ACC112 (cell line): ENCODE results near the gene NXT1.
"Not testable (repeated sequence)": the region's sequence is repeated elsewhere in the genome, so short reads cannot be mapped to it uniquely, and the experiment has no call there.

Experiments
- H2AFZ ChIP-seq: fragments of 200-600 bp; sonication (generic); one replicate; pipeline ENCODE4 v1.6.0; 2017; ENCODE audit warnings: antibody characterized with exemption, low read length; ENCODE audit not compliant: unreplicated experiment
- H3K27ac ChIP-seq: fragments of 200-600 bp; sonication (generic); 2 replicates; pipeline ENCODE4 v1.5.1; 2014; ENCODE audit warnings: low read depth, mild to moderate bottlenecking, antibody characterized with exemption, low read length, moderate library complexity
- H3K27me3 ChIP-seq: fragments of 200-600 bp; sonication (generic); 2 replicates; pipeline ENCODE4 v1.6.1; 2014; ENCODE audit warnings: mild to moderate bottlenecking, antibody characterized with exemption, low read length, moderate library complexity, mixed read lengths; ENCODE audit not compliant: insufficient read depth
- H3K36me3 ChIP-seq: fragments of 200-600 bp; sonication (generic); 2 replicates; pipeline ENCODE4 v1.6.1; 2016; ENCODE audit warnings: mild to moderate bottlenecking, antibody characterized with exemption, low read length, moderate library complexity, mixed read lengths; ENCODE audit not compliant: insufficient read depth
- H3K4me1 ChIP-seq: fragments of 200-600 bp; sonication (generic); one replicate; pipeline ENCODE4 v1.6.1; 2016; ENCODE audit warnings: low read length, mixed read lengths; ENCODE audit not compliant: insufficient read depth, unreplicated experiment, control insufficient read depth
- H3K4me3 ChIP-seq: fragments of 200-600 bp; sonication (generic); 2 replicates; pipeline ENCODE4 v1.5.1; 2014; ENCODE audit warnings: mild to moderate bottlenecking, low read depth, low read length
- H3K79me2 ChIP-seq: fragments of 200-600 bp; sonication (generic); one replicate; pipeline ENCODE4 v1.6.0; 2016; ENCODE audit warnings: low read length; ENCODE audit not compliant: control insufficient read depth, unreplicated experiment, insufficient read depth

Gene NXT1

DNA sequence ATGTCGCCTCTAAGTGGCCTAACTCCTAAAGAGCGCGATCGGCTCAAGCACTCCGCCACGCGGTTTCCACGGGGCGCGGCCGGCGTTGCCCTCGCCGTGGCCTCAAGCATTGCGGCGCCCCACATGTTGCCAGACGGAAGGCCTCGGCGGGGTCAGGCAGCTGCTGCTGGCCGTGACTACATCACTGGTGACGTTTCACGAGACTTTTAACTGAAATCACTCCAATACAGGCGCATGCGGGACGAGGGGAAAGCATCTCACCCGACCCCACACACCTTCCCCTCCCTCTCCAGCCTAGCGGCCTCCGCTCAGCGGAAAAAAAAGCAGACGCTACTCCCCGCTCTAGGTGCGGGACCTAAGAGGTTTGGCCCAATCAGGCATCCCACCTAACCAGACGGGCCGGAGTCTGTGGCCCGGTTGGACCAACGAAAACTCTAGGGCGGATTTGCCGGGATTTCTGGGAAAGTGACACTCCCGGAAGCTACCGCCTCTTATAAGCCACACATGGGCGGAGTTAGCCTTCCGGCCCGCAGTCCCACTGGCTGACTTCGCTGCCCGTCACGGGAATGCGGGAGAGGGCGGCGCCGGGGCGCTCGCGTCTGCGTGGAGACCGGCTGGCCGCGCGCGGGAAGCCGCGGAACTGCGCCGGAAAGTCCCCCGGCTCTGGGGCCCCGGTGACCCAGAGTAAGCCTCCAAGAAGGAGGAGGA is at the start of gene NXT1:
TSS of gene NXT1 (plus strand) at position 596 of the 708 bp plus-strand sequence. CDS start 3,251 bp downstream, outside the sequence.
- peak within 1 kb of the TSS; percentile 92 for H3K4me3 ChIP-seq
- H3K27ac ChIP-seq = peak within 1 kb of the TSS; percentile 98
- H3K4me1 ChIP-seq = peaks cover 11% of the 10 kb centered on the region
- H3K36me3 ChIP-seq = no peaks in the 10 kb centered on the region
- H2AFZ ChIP-seq = peak within 1 kb of the TSS; percentile 78
- peaks cover 38% of the 10 kb centered on the region for H3K79me2 ChIP-seq
- no peaks in the 10 kb centered on the region for H3K27me3 ChIP-seq

DNA sequence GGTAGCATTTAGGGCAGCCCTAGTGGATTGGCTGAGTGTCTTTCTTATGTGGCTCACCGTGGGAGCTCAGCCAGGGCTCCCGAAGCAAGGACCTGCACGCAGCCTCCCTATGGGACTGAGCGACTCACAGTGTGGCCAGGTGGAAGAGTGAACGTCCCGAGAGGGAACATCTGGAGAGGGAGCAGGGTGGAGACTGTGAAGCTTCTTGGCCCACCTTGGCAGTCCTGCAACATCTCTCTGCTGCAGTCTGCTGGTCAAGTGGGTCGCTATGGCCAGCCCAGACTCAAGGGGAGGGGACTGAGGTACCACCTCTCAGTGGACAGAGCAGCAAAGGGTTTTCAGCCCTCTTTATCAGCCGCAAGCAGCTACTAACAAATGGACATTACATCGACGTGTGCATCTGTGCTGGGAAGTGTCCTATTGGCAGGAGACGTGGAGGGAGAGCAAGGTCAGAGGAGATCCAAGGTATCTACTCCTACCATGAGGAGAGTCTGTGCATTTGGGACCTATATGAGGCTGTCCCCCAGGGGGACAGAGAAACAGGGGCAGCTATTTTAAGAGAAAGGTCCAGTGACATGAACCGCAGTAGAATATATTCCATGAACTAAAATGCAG is 49.0 kb upstream of the NXT1 start:
- H3K79me2 ChIP-seq = no peaks in the 10 kb centered on the region
- no peak overlapping the region for H2AFZ ChIP-seq

DNA sequence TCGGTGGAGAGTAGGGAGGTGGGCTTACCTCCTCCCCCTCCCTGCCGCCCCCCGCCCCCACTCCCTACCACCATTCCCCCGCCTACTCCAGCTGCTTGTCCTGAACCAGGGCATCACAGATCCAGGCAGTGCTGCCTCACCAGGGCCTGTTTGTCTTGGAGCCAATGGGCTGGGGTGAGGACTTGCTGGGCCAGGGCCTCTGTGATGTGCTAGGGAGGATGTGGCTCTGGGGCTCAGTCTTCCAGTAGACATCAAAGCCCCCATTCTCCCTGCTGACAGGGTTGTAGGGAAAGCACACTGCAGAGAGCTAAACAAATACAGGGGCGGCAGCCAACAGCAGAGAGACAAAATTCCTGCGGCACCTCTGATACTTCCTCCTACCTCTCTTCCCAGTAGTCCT is 48.2 kb upstream of the NXT1 start:
- no peak overlapping the region for H3K27ac ChIP-seq
- H3K79me2 ChIP-seq = no peaks in the 10 kb centered on the region
- H3K4me3 ChIP-seq = no peak overlapping the region
- H3K36me3 ChIP-seq = no peaks in the 10 kb centered on the region
- H3K4me1 ChIP-seq = no peaks in the 10 kb centered on the region
- peaks cover 19% of the 10 kb centered on the region for H3K27me3 ChIP-seq
- no peak overlapping the region for H2AFZ ChIP-seq

More for the DNA sequence above, 49.0 kb upstream of the NXT1 start:
- H3K27ac ChIP-seq = no peak overlapping the region
- no peak overlapping the region for H3K4me3 ChIP-seq
- no peaks in the 10 kb centered on the region for H3K36me3 ChIP-seq
- H3K27me3 ChIP-seq = peaks cover 24% of the 10 kb centered on the region
- H3K4me1 ChIP-seq = no peaks in the 10 kb centered on the region

DNA sequence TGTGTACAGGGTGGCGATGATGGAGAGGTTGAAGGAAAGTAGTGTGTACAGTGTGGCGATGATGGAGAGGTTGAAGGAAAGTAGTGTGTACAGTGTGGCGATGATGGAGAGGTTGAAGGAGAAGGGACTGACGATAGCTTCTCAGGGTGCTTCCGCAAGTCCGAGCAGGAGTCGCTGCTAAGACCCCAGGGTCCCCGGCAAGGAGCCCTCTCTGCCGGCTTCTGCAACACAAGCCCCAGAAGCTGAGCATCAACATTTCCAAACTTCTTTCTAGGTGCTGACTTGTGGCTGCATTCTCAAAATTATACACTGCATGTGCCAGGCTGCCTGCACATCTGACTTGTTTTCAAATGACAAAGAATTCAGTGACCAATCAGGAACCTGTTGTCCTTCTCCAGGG is 47.8 kb upstream of the NXT1 start:
- H3K4me1 ChIP-seq = no peaks in the 10 kb centered on the region

DNA sequence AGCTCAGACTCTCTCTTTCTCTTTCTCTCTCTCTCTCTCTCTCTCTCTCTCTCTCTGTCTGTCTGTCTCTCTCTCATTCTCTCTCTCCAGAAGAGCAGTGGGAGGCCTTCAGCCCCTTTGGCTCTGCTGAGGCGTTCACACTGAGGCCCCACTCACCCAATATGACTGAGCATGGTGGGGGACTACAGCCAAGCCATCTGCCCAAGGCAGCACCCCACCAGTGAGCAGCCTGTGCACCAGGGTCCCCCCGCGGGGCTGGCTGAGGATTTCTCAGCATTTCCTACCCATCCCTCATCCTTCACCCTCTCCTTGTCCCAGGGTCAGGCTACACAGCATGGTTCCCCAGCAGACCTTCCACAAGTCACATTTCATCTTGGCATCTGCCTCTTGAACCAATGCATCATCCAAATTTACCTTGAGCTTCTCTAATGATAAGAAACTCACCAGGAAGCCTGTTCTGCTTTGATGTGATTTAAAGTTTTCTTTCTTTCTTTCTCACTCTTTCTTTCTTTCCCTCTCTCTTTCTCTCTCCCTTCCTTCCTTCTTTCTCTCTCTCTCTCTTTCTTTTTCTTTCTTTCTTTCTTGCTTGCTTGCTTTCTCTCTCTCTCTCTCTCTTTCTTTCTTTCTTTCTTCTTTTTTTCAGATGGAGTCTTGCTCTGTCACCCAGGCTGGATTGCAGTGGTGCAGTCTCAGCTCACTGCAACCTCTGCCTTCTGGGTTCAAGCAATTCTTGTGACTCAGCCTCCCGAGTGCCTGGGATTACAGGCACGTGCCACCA is 47.1 kb upstream of the NXT1 start:
- Histone ChIP-seq H3K4me1 (no peaks in the 10 kb centered on the region), H3K27ac (no peak overlapping the region), H2AFZ (no peak overlapping the region), H3K4me3 (no peak overlapping the region), H3K79me2 (no peaks in the 10 kb centered on the region), H3K36me3 (no peaks in the 10 kb centered on the region), H3K27me3 (peaks cover 9% of the 10 kb centered on the region; the same call in 1 of the 2 replicates)

More for the DNA sequence above, 47.8 kb upstream of the NXT1 start:
- Histone ChIP-seq H3K79me2 (no peaks in the 10 kb centered on the region), H3K27me3 (peaks cover 16% of the 10 kb centered on the region), H2AFZ (no peak overlapping the region), H3K27ac (no peak overlapping the region), H3K36me3 (no peaks in the 10 kb centered on the region), H3K4me3 (no peak overlapping the region)

DNA sequence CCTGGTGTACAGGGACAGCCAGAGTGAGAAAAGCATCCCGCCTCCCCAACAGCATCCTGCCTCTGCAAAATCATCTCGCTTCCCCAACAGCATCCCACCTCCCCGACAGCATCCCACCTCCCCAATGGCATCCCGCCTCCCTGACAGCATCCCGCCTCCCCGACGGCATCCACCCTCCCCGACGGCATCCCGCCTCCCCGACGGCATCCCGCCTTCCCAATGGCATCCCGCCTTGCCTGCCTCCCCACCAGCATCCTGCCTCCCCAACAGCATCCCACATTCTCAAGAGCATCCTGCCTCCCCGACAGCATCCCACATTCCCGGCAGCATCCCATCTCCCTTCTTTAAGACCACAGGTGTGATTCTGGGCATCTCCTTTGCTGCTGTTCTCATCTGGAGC is 46.0 kb upstream of the NXT1 start:
- H3K4me3 ChIP-seq = no peak overlapping the region
- H3K27me3 ChIP-seq = peaks cover 8% of the 10 kb centered on the region; the same call in 1 of the 2 replicates

DNA sequence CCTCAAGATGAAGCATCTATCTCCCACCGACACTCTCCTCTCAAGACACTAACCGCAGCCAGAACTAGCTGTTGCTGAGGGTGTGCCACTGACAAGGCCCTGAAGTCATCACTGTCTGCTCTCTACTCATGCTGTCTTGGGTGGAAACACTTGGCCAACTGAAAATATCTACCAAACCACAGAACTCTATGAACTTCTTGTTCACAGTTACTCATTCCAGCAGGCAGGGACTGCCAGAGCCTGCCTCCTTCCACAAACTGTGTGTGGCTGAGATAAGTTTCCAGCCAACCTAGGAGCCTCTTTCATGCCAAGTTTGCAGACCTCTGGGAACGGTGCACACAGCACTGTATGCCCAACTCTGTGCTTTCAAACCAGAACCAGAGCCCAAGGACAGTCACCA is 45.5 kb upstream of the NXT1 start:
- Histone ChIP-seq H2AFZ (no peak overlapping the region), H3K4me1 (no peaks in the 10 kb centered on the region), H3K36me3 (no peaks in the 10 kb centered on the region), H3K4me3 (no peak overlapping the region), H3K27me3 (peaks cover 8% of the 10 kb centered on the region; the same call in 1 of the 2 replicates), H3K27ac (no peak overlapping the region), H3K79me2 (no peaks in the 10 kb centered on the region)

More for the DNA sequence above, 46.0 kb upstream of the NXT1 start:
- Histone ChIP-seq H3K4me1 (no peaks in the 10 kb centered on the region), H3K79me2 (no peaks in the 10 kb centered on the region), H3K36me3 (no peaks in the 10 kb centered on the region), H2AFZ (no peak overlapping the region), H3K27ac (no peak overlapping the region)

DNA sequence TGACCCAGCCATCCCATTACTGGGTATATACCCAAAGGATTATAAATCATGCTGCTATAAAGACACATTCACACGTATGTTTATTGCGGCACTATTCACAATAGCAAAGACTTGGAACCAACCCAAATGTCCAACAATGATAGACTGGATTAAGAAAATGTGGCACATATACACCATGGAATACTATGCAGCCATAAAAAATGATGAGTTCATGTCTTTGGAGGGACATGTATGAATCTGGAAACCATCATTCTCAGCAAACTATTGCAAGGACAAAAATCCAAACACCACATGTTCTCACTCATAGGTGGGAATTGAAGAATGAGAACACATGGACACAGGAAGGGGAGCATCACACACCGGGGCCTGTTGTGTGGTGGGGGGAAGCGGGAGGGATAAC is 43.2 kb upstream of the NXT1 start:
- H3K4me3 ChIP-seq, H3K36me3 ChIP-seq, H2AFZ ChIP-seq, H3K79me2 ChIP-seq, H3K27ac ChIP-seq, H3K4me1 ChIP-seq, H3K27me3 ChIP-seq: not testable (repeated sequence)

DNA sequence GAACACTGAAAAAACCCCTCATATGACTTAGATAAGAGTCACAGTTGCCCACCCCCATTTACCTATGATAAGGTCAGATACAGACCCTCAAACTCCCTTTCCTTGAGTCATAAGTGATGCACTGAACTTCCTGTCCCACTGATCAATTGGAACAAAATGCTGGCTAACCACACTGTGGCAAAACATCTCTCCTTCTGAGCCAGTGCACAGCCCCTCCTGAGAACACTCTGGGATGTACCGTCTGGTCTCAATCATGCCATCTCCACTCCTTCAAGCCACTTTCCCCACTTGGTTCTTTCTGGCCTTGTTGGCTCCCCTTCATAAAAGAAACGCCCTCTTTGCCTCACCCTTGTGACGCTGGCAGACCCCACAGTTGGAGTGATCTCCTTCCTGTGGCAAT is 42.6 kb upstream of the NXT1 start:
- Histone ChIP-seq H2AFZ (no peak overlapping the region), H3K4me3 (no peak overlapping the region), H3K27me3 (no peaks in the 10 kb centered on the region; the same call in 1 of the 2 replicates), H3K36me3 (no peaks in the 10 kb centered on the region), H3K27ac (no peak overlapping the region), H3K4me1 (no peaks in the 10 kb centered on the region), H3K79me2 (no peaks in the 10 kb centered on the region)

DNA sequence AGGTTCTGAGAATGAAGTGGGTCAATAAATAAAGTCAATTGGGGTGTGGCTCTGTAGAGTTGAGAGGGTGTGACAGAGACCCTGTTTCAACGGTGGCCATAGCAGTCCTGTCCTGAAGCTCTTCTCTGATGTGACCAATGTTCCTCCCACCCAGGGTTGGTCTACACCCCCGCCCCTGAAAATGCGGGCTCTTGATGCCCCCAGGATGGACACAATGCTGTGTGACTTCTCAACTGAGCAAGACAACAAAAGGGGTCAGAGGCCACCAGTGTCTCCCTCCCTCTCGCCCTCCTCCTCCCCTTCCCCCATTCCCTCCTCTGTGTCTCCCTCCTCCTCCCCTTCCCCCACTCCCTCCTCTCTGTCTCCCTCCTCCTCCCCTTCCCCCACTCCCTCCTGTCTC is 41.7 kb upstream of the NXT1 start:
- Histone ChIP-seq H3K79me2 (no peaks in the 10 kb centered on the region), H3K4me3 (no peak overlapping the region), H3K4me1 (no peaks in the 10 kb centered on the region), H3K27ac (no peak overlapping the region), H2AFZ (no peak overlapping the region), H3K27me3 (peaks cover 1% of the 10 kb centered on the region; the same call in 1 of the 2 replicates), H3K36me3 (no peaks in the 10 kb centered on the region)
